Hepatocyte (in vitro differentiated cells): ENCODE data around the gene TBC1D8.

Experiments
- CTCF ChIP-seq: fragments of 200-600 bp; sonication (generic); IDR thresholded peaks from 2 replicates; pipeline ENCODE4 v1.5.1; 2016; ENCODE audit warnings: antibody characterized with exemption, mild to moderate bottlenecking; ENCODE audit not compliant: poor library complexity
- EZH2 ChIP-seq: fragments of 200-600 bp; sonication (generic); IDR thresholded peaks from 2 replicates; pipeline ENCODE4 v1.6.1; 2016; ENCODE audit warnings: antibody characterized with exemption, mild to moderate bottlenecking, borderline replicate concordance

GRCh38 chr2:100990650-100991403 lies 160.4 kb downstream of the TBC1D8 start:
- TF ChIP-seq EZH2 (no peak), CTCF (no peak)
